A673 (cell line): ENCODE measurements around the gene AP3D1.

Experiments used
- EZH2 ChIP-seq: fragments of 200-600 bp; sonication (generic); IDR thresholded peaks from 2 replicates; pipeline ENCODE4 v1.6.1; 2017; ENCODE audit warnings: borderline replicate concordance, low read depth, mild to moderate bottlenecking, mixed read lengths, antibody characterized with exemption, low read length; ENCODE audit not compliant: poor library complexity, severe bottlenecking
- TF ChIP-seq, protein P1 (sequence below): fragments of 300-800, 200-600 bp; sonication (generic); conservative IDR thresholded peaks from 2 replicates; pipeline ENCODE4 v1.5.1; 2017; ENCODE audit warnings: low read depth, mild to moderate bottlenecking, antibody characterized with exemption, low read length, moderate library complexity, mixed read lengths

- TF ChIP-seq EZH2: no peak
- TF ChIP-seq, protein P1, sequence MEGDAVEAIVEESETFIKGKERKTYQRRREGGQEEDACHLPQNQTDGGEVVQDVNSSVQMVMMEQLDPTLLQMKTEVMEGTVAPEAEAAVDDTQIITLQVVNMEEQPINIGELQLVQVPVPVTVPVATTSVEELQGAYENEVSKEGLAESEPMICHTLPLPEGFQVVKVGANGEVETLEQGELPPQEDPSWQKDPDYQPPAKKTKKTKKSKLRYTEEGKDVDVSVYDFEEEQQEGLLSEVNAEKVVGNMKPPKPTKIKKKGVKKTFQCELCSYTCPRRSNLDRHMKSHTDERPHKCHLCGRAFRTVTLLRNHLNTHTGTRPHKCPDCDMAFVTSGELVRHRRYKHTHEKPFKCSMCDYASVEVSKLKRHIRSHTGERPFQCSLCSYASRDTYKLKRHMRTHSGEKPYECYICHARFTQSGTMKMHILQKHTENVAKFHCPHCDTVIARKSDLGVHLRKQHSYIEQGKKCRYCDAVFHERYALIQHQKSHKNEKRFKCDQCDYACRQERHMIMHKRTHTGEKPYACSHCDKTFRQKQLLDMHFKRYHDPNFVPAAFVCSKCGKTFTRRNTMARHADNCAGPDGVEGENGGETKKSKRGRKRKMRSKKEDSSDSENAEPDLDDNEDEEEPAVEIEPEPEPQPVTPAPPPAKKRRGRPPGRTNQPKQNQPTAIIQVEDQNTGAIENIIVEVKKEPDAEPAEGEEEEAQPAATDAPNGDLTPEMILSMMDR: no peak
Observed at GRCh38 chr19:2055931-2056836, 95.2 kb downstream of the AP3D1 start.
